GM21423 (cell line): ENCODE results near the gene DENND6B.
A peak's percentile ranks its signal among the peaks of the same experiment; 100 is the strongest.

Source experiments
- ATAC-seq: cut with Tn5 transposase; IDR thresholded peaks from one replicate; pipeline ENCODE4 v1.9.1; 2021; ENCODE audit warnings: mild to moderate bottlenecking, moderate library complexity; ENCODE audit not compliant: unreplicated experiment

Gene DENND6B

GRCh38 chr22:50316114-50317065, 10.4 kb downstream of the DENND6B start:
- no peak for ATAC-seq

DNA sequence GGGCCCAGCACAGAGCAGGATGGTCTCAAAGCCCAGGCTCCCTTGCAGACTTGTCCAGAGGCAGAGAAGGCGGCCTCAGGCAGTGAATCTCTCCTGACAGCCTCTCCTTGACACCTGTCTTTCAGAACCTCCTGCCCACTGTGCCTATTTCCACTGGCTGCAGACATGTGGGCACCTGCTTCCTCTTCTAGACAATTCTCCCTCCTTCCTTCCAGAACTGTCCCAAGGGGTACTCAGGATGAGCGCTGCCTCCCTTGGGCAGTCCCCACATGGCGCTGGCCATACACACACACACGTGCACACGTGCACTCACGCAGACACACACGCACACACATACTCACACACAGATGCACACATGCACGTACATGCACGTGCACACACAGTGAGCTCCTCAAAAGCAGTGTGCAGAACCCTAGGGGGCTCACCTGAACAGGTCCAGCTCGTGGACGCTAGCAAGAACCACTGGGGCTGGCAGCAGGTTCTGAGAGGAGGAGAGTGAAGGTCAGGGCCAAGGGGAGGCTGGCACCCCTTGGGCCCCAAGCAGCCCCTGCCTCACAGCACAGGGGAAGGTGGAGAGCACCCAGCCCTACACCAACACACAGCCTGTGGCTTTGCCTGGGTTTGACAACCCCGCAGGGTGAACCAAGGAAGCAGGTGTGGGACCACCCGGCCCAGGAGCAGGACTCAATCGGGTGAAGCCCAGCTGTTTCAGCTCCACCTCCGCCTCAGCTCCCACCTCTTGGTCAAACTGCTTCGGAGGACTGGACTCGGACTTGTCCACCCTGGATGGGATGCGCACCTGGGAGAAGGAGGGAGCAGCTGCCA, 11.3 kb downstream of the DENND6B start:
- no peak for ATAC-seq

DNA sequence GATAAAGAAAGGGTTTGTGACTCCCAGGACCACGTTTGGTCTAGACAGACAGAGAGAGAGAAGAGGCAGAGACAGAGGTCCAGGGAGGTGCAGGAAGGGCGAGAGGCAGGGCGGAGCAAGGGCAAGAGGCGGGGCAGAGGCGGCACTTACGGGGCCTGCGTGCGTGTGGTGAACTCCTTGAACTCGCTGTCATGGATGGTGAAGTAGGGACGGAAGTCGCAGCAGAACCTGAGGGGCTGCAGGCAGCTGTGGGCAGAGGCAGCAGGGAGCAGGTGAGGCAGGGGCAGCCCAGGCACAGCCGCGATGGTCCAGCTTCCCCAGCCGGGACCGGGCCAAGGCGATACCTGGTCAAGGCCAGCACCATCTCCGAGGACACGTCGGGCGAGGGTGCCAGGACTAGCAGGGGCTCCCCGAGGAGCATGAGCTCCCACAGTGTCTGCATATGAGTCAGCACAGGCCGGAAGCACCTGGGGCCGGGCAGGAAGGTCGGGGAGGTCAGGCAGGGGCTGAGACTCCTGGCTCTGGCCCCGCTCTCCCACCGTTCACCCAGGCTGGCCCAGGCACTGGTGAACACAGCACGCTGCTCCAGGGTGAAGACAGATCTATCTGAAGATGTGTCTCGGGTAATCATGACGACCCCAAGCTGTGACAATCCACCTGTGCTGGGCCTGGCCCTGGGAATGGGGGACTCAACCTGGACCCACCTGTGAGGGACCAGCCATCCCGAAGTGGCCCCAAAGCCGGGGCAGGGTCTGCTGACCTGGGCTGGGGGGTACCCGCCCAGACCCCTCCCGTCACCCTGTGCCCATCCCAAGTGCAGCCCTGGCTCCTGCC, 12.1 kb downstream of the DENND6B start:
- ATAC-seq: peak; percentile 68

DNA sequence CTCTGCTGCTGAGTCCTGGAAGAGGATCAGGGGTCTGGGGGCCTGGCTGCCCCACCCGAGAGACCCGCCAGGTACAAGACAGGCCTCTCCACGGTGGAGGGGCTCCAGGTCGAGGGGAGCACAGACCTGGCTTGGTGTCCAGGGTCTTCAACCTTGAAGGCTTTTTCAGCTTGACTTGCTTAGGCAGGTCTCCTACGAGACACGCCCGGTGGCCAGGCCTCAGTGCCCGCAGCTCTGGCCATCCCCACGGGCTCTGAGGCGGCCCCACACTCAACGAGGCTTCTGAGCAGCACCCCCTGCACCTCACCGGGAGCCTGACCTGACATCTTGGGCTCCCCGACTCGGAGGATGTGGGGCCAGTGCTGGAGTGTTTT, 12.7 kb downstream of the DENND6B start:
- no peak for ATAC-seq

DNA sequence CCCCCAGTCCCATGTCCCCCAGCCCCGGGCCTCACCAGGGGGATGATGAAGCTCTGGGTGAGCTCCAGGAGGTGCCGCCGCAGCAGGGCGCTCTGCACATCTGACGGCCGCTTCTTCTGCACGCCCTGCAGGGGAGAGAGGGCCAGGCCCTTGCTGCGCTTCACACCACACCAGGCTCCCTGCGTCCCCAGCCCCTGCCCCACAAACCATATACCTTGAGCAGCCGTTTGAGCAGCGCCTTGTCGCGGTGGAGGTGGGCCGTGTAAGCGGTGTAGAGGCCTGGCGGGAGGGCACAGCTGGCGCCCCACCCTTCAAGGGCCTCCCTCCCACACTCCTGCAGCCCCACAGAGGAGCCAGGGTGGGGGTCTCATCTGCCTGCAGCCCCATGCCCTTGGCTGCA, 13.2 kb downstream of the DENND6B start:
- no peak for ATAC-seq

DNA sequence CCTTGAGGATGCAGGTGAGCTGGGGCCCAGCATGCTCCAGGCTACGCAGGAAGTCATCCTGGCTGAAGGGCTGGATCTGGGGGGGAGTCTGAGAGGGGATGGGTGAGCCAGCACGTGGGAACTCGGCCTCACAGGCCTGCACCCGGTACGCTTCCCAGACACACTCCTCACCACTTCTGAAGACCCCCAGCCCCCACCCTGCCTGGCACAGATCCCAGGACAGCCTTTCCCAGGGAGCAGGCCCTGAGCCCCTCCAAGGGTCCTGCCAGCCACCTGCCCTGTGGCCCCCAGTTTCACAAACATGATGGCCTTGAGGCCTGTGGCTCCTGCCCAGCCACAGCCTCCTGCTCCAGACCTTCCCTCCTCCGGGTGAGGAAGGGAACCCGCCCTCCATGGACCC, 13.8 kb downstream of the DENND6B start:
- ATAC-seq: no peak

GRCh38 chr22:50312371-50312770, 14.4 kb downstream of the DENND6B start:
- ATAC-seq: no peak

DNA sequence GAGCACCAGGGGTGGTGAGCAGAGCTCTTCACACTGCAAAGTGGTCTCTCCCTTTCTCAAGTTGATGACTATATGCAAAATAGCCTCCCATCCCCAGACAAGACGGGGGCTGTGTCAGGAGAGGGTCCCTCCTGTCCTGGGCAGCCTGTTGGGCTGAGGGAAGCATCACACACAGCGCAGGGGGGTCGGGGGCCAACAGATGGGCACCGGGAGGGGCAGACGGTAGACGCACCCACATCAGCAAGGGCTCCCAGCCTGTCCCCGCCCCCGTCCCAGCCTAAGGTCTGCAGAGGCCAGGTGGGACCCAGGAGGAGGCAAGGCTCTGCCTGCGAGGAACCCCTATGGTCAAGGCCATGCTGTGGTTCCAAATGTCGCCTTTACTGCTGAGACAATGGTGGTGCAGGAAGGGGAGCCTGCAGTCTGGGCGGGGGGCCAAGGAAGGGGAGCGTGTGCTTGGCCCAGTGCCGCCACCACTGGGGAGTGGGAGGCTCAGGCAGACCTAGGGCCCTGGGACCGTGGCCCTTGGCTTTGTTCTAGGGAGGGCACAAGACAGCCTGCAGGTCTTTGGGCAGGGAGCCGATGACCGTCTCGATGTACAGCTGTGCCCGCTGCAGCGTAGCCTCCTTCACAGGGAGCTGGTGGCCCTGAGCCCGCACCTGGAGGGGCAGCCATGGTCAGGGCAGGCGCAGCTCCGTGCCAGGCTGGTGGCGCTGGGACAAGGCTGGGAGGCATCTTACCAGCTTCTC, 15.0 kb downstream of the DENND6B start:
- no peak for ATAC-seq

- no peak for ATAC-seq
Measured at GRCh38 chr22:50310949-50311444, 15.8 kb downstream of the DENND6B start.

- ATAC-seq: no peak
Measured at GRCh38 chr22:50310031-50310722, 16.6 kb downstream of the DENND6B start.

- no peak for ATAC-seq
Measured at GRCh38 chr22:50309601-50309991, 17.2 kb downstream of the DENND6B start.

DNA sequence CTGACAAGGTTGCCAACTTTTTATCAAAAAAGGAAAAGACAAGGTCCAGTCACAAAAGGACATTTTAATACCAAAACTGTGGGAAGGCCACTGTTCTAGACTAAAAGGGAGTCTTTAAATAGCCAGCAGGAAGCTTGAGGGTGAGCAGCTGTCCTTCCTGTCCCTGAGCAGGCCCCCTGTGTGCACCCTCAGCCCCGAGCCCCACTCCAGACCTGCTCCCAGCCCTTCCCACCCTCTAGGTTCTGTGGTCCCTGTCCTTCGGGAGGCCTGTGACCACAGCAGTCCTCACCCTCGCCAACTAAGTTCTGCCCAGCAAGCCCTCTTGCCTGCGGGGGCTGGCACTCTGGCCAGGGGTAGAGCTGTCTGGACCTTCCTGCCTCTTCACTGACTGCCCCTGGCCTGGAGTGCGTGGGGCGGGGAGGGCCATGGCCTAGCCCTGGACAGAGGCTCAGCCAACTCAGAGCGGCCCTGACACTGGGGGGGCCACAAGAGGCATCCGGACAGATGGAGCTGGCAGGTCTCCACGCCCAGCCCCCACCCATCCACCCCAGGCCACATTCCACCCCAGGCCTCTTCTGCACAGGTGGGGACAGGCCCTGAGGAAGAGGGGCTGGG, 17.7 kb downstream of the DENND6B start:
- ATAC-seq: no peak

DNA sequence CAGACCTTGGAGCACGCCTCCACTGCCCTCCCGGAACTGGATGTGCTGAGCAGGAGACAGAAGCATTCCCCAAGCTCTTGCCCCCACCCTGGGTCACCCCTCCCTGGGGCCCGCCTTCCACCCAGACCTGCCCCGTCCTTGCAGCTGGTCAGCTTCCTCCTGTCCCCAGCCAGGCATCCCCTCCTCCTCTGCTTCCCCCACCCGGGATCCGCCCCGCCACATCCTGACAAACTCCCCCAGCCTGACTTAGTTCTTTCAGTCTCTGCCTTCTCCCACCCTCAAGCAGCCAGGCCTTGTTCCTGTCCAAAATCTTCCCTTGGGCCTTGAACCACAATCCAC, 18.2 kb downstream of the DENND6B start:
- no peak for ATAC-seq

DNA sequence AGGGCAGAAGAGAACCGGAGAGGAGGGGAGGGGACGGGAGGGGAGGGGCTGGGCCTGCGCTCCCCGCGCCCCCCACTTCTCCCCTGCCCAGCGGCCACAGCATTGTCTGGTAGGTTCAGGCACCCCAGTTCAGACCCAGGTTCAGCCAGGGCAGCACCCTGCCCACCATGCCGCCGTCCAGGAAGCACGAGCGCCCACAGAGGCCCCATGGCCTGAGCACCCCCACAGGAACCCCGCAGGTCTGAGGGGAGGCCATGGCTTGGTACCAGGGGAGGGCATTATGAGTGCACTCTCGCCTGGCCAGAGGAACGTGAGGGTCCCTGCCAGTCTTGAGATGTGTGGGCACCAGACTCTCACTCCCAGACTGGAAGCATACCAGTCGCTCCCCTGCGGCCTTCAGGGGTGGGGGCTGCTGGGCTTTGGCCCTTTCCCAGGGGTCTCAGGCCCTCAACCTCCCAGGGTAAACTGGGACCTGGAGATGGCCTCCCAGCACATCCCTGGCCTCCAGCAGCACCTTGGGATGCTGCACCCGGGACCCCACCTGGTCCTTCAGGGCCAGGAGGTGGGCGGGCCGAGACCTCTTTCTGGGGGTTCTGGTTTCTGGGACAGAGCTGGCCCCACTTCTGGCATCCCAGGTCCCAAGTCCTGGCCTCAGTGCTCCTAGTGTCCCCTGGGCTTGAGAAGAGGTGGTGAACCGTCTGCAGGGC, 18.8 kb downstream of the DENND6B start:
- no peak for ATAC-seq

- no peak for ATAC-seq
Measured at GRCh38 chr22:50306753-50307749, 19.8 kb downstream of the DENND6B start, which contains the start of gene PLXNB2. TSS of gene PLXNB2 (minus strand) at chr22:50307646. CDS start at chr22:50290584, 17,062 bp downstream.

DNA sequence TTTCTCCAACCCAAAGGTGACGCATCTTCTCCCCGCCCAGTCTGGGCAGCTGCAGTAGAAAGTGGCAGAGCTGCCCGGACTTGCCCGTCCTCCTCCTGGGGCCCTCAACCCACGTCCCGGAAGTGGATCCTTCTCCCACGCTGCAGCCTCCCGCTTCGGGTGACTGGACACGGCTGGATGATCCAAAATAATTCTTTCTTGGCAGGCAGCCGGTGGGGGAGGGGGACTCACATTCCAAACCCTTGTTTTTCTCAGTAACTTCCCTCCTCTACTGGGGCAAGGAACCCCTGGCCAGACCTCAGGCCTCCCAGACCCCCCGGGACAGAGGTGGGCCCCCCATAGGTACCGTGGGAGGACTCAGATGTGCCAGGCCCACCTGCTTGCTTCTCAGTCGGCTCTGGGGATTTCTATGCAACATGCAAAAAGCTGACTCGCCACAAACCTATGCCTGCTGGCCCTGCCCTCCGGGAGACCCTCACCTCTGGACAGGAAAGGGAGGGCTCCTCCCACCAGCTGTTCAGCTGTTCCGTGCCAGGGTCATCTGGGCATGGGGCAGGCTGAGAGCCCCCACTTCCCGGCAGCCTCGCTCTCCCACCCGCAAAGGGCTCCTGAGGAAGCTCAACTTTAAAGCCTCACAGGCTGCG, 20.8 kb downstream of the DENND6B start:
- ATAC-seq: no peak

GRCh38 chr22:50305393-50305922, 21.4 kb downstream of the DENND6B start:
- no peak for ATAC-seq
